ENCODE data around the gene CHMP4A.

CHMP4A gene

DNA sequence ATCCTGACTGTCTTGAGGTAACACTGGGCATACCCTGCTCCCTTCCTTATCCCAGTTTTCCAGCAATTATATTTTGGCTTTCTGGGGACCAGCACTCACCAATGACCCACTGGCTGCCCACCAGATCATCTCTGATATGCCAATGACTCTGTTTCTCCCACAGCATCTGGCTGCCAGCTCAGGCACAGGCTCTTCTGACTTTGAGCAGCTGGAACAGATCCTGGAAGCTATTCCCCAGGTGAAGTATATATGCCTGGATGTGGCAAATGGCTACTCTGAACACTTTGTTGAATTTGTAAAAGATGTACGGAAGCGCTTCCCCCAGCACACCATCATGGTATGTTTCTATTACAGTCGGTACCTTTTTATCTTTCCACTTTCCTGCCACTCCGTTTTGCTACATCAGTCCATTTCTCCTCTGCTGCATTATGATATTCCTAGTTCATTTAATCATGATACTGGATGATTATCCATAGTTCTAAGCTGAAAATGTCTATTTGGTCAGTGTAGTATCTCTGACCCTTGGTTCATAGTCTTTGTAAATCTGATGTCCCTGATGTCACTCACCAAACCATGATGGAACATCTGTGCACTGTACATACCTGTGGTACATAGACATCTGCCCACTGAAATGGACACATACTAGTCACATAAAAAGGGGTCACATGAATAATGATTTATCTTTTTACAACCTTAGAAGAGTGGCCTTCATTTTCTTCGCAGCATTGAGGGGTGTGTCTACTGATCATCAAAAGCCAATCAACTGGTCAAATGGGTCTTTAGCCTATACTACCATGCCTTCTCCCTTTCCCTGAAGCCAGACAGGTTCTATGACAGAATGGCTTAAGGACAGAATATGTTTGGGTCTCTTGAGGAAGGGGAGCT is 22.8 kb upstream of the CHMP4A start:
- no peak overlapping the region for H3K27ac ChIP-seq (ENCODE audit: insufficient read depth, low read length, poor library complexity, severe bottlenecking)
- DNase-seq: no peak
- no peaks in the 10 kb centered on the region for H3K9me3 ChIP-seq (ENCODE audit: control insufficient read depth, low read length)
- H3K27me3 ChIP-seq (replicated peaks; ENCODE audit: control insufficient read depth, insufficient read depth, low read length, poor library complexity, severe bottlenecking): no peaks in the 10 kb centered on the region
- H3K4me1 ChIP-seq (ENCODE audit: control insufficient read depth, insufficient read depth, low read length, poor library complexity, severe bottlenecking): peaks cover 46% of the 10 kb centered on the region
- no peak overlapping the region for H3K4me3 ChIP-seq (ENCODE audit: insufficient read depth, low read depth, low read length, poor library complexity, severe bottlenecking)
- H3K36me3 ChIP-seq (ENCODE audit: control insufficient read depth, insufficient read depth, low read length): peaks cover 52% of the 10 kb centered on the region

DNA sequence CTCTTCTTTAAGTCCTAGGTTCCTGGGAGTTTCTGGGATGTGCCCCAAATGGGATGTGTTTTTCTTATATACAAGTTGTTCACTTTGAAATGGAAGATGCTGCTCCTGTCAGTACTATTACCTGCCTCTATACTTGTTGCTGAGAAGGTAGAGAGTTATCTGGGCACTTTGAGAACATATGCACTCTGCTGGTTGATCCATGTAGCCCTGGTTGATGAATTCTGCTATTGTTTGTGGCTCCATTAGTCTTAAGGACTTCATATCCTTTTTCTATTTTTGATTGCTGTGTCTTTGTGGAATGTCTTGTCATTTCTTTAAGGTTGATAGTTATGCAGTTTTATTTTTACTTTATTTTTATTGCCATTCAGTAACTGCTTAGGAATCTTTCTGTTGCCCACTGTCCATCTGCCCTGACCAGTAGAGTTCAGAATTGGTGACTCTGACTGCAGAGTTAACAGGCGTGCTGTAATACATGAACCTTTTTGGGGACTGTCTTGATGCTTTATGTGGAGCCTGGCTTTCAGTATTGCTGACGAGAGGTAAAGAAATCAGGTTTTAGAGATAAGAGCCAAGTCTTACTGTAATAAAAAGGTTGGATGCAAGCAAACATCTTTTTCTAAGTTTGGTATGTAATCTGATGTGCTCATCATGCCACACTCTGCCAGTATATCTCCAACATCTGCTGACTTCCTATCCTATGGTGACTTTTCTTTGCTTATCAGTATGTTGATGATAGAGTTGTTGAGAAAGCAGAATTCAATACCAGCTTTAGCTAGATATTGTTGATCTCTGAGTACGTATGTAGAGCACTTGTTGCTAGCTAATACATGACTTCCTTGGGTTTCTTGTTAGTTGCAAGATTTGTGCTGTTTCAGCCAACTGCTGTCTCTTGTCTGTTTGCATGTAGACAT is 21.1 kb upstream of the CHMP4A start:
- Histone ChIP-seq H3K27me3 (replicated peaks; ENCODE audit: control insufficient read depth, insufficient read depth, low read length, poor library complexity, severe bottlenecking) (no peaks in the 10 kb centered on the region), H3K27ac (ENCODE audit: insufficient read depth, low read length, poor library complexity, severe bottlenecking) (peak overlapping the region; percentile 83), H3K4me1 (ENCODE audit: control insufficient read depth, insufficient read depth, low read length, poor library complexity, severe bottlenecking) (peaks cover 34% of the 10 kb centered on the region), H3K36me3 (ENCODE audit: control insufficient read depth, insufficient read depth, low read length) (peaks cover 37% of the 10 kb centered on the region), H3K4me3 (ENCODE audit: insufficient read depth, low read depth, low read length, poor library complexity, severe bottlenecking) (no peak overlapping the region), H3K9me3 (ENCODE audit: control insufficient read depth, low read length) (no peaks in the 10 kb centered on the region)
- no peak for DNase-seq

DNA sequence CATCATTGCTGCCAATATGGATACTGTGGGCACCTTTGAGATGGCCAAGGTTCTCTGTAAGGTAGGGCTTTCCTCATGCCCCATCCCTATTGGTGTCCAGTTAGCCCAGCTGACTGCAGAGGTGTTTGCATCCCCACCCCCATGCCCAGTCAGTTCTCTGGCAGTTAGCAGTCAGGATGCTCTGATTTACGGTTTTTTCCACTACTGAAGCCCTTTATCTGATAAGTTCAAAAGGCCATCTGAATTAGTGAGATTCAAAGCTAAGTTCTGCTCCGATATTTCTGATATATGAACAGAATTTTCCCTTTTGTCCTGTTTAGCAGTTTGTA is 20.2 kb upstream of the CHMP4A start:
- no peak for DNase-seq
- peaks cover 28% of the 10 kb centered on the region for H3K4me1 ChIP-seq (ENCODE audit: control insufficient read depth, insufficient read depth, low read length, poor library complexity, severe bottlenecking)
- no peaks in the 10 kb centered on the region for H3K9me3 ChIP-seq (ENCODE audit: control insufficient read depth, low read length)
- no peaks in the 10 kb centered on the region for H3K27me3 ChIP-seq (replicated peaks; ENCODE audit: control insufficient read depth, insufficient read depth, low read length, poor library complexity, severe bottlenecking)
- peak overlapping the region; percentile 98 for H3K4me3 ChIP-seq (ENCODE audit: insufficient read depth, low read depth, low read length, poor library complexity, severe bottlenecking)
- peak overlapping the region; percentile 83 for H3K27ac ChIP-seq (ENCODE audit: insufficient read depth, low read length, poor library complexity, severe bottlenecking)
- H3K36me3 ChIP-seq (ENCODE audit: control insufficient read depth, insufficient read depth, low read length): peaks cover 30% of the 10 kb centered on the region

DNA sequence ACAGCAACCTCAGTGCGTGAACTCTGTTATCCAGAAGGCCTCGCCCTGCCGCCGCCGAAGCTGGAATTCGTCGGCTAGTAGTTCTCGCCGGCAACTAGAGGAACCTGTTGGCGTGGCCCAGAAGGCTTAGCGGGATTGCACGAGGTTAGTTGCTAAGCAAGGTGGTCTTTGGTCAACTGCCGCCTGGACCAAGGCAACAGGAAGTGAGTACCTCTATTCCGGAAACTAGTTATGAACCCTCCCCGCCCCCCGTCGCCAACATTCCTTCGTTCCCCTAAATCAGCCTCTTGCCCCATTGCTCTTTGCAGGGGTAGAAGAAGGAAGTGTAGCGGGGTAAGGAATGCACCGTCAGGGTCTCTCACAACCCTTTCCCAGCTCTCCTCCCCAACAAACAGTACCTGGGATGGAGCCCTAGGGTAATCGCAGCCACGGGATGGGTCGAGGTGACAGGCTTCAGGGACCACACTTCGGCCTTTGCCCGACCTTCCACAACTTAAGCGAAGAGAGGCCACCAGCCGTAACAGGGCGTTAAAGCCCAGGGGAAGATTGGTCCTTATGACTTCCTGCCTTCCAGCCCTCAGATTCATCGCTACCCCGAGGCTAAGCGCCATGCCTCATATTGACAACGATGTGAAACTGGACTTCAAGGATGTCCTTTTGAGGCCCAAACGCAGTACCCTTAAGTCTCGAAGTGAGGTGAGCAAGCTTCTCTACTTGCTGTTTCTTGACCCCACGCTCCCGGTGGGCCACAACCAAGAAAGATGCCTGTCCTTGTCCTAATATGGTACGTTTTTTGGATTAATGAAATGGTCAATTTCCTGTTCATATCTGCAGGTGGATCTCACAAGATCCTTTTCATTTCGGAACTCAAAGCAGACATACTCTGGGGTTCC is 19.6 kb upstream of the CHMP4A start, which contains the start of gene GMPR2:
GMPR2 (plus strand) TSS at position 285 of the 893 bp plus-strand sequence; CDS start at position 610, 325 bp downstream.
- Histone ChIP-seq H3K27ac (ENCODE audit: insufficient read depth, low read length, poor library complexity, severe bottlenecking) (peak within 1 kb of the TSS; percentile 83), H3K4me3 (ENCODE audit: insufficient read depth, low read depth, low read length, poor library complexity, severe bottlenecking) (peak within 1 kb of the TSS; percentile 98), H3K9me3 (ENCODE audit: control insufficient read depth, low read length) (no peaks in the 10 kb centered on the region), H3K27me3 (replicated peaks; ENCODE audit: control insufficient read depth, insufficient read depth, low read length, poor library complexity, severe bottlenecking) (no peaks in the 10 kb centered on the region), H3K4me1 (ENCODE audit: control insufficient read depth, insufficient read depth, low read length, poor library complexity, severe bottlenecking) (peaks cover 28% of the 10 kb centered on the region), H3K36me3 (ENCODE audit: control insufficient read depth, insufficient read depth, low read length) (peaks cover 24% of the 10 kb centered on the region)
- DNase-seq: no peak

DNA sequence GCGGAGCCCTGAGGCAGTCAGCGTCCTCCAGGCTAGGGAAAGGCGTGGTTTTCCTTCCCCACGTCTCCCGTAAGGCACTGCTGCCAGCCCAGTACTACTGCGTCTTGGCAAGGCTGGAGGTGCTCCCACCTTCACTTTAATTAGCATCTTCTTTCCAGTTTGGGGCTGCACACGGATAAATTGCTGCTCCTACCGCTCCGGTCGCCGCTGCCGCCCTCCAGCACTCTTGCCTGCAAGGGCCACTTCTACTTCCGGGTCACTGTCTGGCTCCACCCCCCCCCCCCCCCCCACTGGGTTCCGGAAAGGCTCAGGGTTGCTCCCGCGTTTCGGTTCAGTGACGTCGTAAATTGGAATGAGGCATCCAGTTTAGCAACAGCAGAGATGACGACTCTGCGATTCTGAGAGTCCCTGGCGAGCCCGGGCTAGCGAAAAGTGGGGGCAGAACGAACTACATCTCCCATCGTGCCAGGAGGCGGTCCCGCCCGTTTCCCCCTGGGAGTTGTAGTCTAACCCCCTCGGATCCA is 18.9 kb upstream of the CHMP4A start, which contains the start of gene NEDD8:
NEDD8 (minus strand) TSS at position 247 of the 524 bp plus-strand sequence; CDS start at position 147, 100 bp downstream.
- Histone ChIP-seq H3K9me3 (ENCODE audit: control insufficient read depth, low read length) (no peaks in the 10 kb centered on the region), H3K27ac (ENCODE audit: insufficient read depth, low read length, poor library complexity, severe bottlenecking) (peak within 1 kb of the TSS; percentile 83), H3K27me3 (replicated peaks; ENCODE audit: control insufficient read depth, insufficient read depth, low read length, poor library complexity, severe bottlenecking) (no peaks in the 10 kb centered on the region), H3K4me1 (ENCODE audit: control insufficient read depth, insufficient read depth, low read length, poor library complexity, severe bottlenecking) (peaks cover 28% of the 10 kb centered on the region), H3K4me3 (ENCODE audit: insufficient read depth, low read depth, low read length, poor library complexity, severe bottlenecking) (peak within 1 kb of the TSS; percentile 98), H3K36me3 (ENCODE audit: control insufficient read depth, insufficient read depth, low read length) (peaks cover 17% of the 10 kb centered on the region)
- DNase-seq: peak; percentile 78 to 85 (median 84)

DNA sequence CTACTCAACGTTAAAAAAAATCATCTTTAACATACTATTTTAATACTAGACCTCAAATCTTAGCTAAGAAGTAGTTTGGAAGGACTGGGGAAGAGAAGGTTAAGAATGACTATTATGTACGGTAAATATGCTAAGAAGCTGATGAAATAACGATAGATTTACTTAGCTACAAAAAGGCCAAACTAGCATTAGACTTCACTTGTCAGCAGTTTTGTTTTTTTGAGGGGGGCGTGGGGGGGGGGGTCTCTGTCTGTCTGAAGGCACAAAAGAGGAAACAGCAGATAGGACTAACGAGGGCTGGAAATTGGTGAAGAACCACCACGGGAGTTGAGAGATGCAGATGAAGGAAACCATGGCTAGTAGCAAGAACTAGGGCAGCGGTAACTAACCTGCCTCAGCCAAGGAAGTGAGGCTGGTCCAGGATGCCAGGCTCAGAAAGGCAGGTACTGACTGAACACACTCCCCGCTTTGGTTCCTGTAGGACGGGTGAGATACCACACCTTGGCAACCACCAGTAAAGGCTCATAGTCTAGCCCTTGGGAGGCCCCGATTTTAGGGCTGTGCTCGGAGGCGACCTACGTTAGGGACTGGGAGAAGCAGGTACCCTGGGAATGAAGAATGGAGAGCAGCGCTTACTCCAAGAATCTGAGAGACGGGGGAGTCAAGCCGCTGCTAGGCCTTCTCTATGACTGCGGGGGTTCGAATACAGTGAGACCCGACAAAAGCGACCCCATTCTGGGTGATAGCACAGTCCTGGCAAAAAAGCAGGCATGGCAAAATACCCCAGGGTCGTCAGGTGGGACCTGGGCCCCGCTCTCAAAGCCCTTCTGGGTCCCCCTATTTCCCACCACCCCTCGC is 18.2 kb upstream of the CHMP4A start:
- Histone ChIP-seq H3K4me3 (ENCODE audit: insufficient read depth, low read depth, low read length, poor library complexity, severe bottlenecking) (peak overlapping the region; percentile 98), H3K4me1 (ENCODE audit: control insufficient read depth, insufficient read depth, low read length, poor library complexity, severe bottlenecking) (peaks cover 28% of the 10 kb centered on the region), H3K27me3 (replicated peaks; ENCODE audit: control insufficient read depth, insufficient read depth, low read length, poor library complexity, severe bottlenecking) (no peaks in the 10 kb centered on the region), H3K27ac (ENCODE audit: insufficient read depth, low read length, poor library complexity, severe bottlenecking) (peak overlapping the region; percentile 83), H3K9me3 (ENCODE audit: control insufficient read depth, low read length) (no peaks in the 10 kb centered on the region), H3K36me3 (ENCODE audit: control insufficient read depth, insufficient read depth, low read length) (peaks cover 10% of the 10 kb centered on the region)
- DNase-seq: peak in 2 of 3 donors; percentile 9 to 11

DNA sequence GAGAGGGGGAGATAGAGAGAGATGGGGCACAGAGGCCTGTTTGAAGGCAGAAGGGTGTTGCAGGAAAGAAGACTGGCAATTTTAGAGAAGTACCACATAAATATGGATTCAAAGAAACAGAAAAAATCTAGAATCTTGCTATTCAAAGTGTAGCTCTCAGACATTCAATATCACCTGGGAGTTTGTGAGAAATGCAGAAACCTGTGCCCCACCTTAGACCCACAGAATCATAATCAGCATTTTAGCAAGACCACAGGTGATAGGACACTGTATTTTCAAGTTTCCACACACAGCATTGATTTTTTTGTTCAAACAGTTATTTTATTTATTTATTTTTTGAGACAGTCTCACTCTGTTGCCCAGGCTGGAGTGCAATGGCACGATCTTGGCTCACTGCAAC is 15.6 kb upstream of the CHMP4A start:
- H3K27ac ChIP-seq (ENCODE audit: insufficient read depth, low read length, poor library complexity, severe bottlenecking): no peak overlapping the region
- DNase-seq: no peak

DNA sequence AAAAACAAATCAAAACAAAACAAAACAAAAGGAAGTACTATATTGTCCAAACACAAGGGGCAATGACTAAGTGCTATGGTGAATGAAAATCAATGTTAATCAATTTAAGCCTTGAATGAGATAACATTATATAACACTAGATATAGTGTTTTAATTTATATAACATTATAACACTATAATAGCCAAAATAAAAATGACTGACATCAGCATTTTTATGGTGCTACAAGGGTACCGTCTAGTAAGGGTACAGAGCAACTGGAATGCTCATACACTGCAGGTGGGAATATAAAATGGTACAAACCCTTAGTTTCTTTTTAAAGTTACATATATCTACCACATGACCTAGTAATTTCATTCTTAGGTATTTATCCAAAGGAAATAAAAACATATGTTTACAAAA is 13.2 kb upstream of the CHMP4A start:
- no peaks in the 10 kb centered on the region for H3K27me3 ChIP-seq (replicated peaks; ENCODE audit: control insufficient read depth, insufficient read depth, low read length, poor library complexity, severe bottlenecking)
- H3K27ac ChIP-seq (ENCODE audit: insufficient read depth, low read length, poor library complexity, severe bottlenecking): no peak overlapping the region
- peaks cover 6% of the 10 kb centered on the region for H3K4me1 ChIP-seq (ENCODE audit: control insufficient read depth, insufficient read depth, low read length, poor library complexity, severe bottlenecking)
- DNase-seq: no peak
- no peak overlapping the region for H3K4me3 ChIP-seq (ENCODE audit: insufficient read depth, low read depth, low read length, poor library complexity, severe bottlenecking)
- no peaks in the 10 kb centered on the region for H3K9me3 ChIP-seq (ENCODE audit: control insufficient read depth, low read length)
- H3K36me3 ChIP-seq (ENCODE audit: control insufficient read depth, insufficient read depth, low read length): no peaks in the 10 kb centered on the region

More for the DNA sequence above, 15.6 kb upstream of the CHMP4A start:
- no peaks in the 10 kb centered on the region for H3K9me3 ChIP-seq (ENCODE audit: control insufficient read depth, low read length)
- no peak overlapping the region for H3K4me3 ChIP-seq (ENCODE audit: insufficient read depth, low read depth, low read length, poor library complexity, severe bottlenecking)
- no peaks in the 10 kb centered on the region for H3K27me3 ChIP-seq (replicated peaks; ENCODE audit: control insufficient read depth, insufficient read depth, low read length, poor library complexity, severe bottlenecking)
- H3K36me3 ChIP-seq (ENCODE audit: control insufficient read depth, insufficient read depth, low read length): no peaks in the 10 kb centered on the region
- H3K4me1 ChIP-seq (ENCODE audit: control insufficient read depth, insufficient read depth, low read length, poor library complexity, severe bottlenecking): peaks cover 22% of the 10 kb centered on the region

Data from effector memory CD4-positive, alpha-beta T cell (primary cell).